ENCODE results near the gene PRRC2C. TPM values are rescaled to one million over a fixed set of nuclear protein-coding genes. Genes with fewer than 3 reads are reported as not detected.

Gene PRRC2C
- 43.2 and 45.3 TPM in 2 replicates for total RNA-seq

DNA sequence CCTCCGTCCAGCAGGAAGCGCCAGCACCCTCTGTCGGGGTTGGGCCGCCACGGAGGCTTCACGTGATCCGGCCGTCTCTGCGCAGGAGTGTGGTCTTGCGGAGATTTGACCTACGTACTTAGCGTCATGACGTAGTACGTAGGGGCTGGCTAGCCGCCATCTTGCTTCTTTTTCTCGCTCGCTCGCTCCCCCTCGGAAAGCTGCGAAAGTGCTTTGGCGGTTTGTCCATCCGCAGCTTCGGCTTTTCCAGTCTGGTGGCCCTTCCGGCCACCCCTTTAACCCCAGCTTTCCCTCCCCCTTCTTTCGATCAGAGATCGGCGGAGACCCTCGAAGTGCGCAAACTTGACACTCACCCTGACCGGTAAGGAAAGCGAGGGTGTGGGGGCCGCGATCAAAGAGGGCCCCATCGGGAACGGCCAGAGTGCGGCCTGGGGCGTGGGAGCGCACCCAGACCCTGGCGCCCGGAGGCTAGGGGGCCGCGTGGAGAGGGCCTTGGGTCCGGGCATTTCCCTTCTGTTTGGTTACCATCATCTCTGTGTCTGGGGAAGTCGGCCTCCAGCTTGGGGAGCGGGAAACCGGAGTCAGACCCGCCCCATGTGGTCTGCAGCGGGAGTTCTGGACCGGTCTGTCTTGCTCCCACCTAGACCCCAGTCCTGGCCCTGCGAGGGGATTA is at the start of gene PRRC2C:
TSS of gene PRRC2C (plus strand) at position 156 of the 673 bp plus-strand sequence. CDS start 26,559 bp downstream, outside the sequence.

DNA sequence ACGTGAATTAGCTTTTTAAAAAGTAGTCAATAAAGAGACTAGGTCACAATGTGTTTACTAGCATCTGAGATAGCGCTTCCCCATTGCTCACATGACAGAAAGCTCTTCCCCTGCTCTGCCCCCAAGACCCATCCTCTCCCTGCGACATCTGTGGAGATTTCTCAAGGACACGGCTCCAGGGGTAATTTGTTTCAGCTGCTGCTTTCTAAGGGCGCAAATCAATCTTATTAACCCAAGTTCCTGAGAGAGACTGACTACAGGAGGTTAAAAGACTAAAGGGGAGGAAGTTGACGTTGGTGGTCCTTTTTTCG is 136.8 kb downstream of the PRRC2C start, which contains the start of gene MYOCOS:
TSS of gene MYOCOS (plus strand) at position 92 of the 311 bp plus-strand sequence. CDS start 1,641 bp downstream, outside the sequence.

Other genes starting within 250 kb of the PRRC2C start
- gene FMO1, start 237.0 kb upstream of the PRRC2C start, total RNA-seq: not detected in 2 replicates
- gene FMO4, start 171.3 kb upstream of the PRRC2C start, total RNA-seq: 0.76 and 0.97 TPM in 2 replicates
- not detected in 2 replicates for gene MYOCOS, start 136.7 kb downstream of the PRRC2C start, total RNA-seq
- gene MYOC, start 167.2 kb downstream of the PRRC2C start, total RNA-seq: not detected in 2 replicates

Measured in epithelial cell of umbilical artery (primary cell).